A673 (cell line): ENCODE data around the gene FSTL5.

ENCODE experiments used
- CTCF ChIP-seq: fragments of 300-800, 200-600 bp; sonication (generic); conservative IDR thresholded peaks from 2 replicates; pipeline ENCODE4 v1.5.1; 2017; ENCODE audit warnings: low read depth, mild to moderate bottlenecking, antibody characterized with exemption, low read length, moderate library complexity, mixed read lengths
- EZH2 ChIP-seq: fragments of 200-600 bp; sonication (generic); IDR thresholded peaks from 2 replicates; pipeline ENCODE4 v1.6.1; 2017; ENCODE audit warnings: borderline replicate concordance, low read depth, mild to moderate bottlenecking, mixed read lengths, antibody characterized with exemption, low read length; ENCODE audit not compliant: poor library complexity, severe bottlenecking

GRCh38 chr4:161696944-161697343, 466.9 kb downstream of the FSTL5 start:
- no peak for TF ChIP-seq CTCF
- no peak for TF ChIP-seq EZH2
